Measurements from ENCODE around the gene DCAF5.
"Not testable (repeated sequence)": the region's sequence is repeated elsewhere in the genome, so short reads cannot be mapped to it uniquely, and the experiment has no call there.

DCAF5 gene

GRCh38 chr14:69096781-69097475 is 56.0 kb downstream of the DCAF5 start:
- no peak for DNase-seq

GRCh38 chr14:69096246-69096645 is 56.7 kb downstream of the DCAF5 start:
- DNase-seq: no peak

- no peak for DNase-seq
Measured at GRCh38 chr14:69094481-69094880, 58.4 kb downstream of the DCAF5 start.

GRCh38 chr14:69093631-69094421 is 59.1 kb downstream of the DCAF5 start:
- DNase-seq: no peak

- DNase-seq: no peak
Measured at GRCh38 chr14:69092840-69093422, 60.0 kb downstream of the DCAF5 start.

- no peak for DNase-seq
Measured at GRCh38 chr14:69091695-69092094, 61.2 kb downstream of the DCAF5 start.

- DNase-seq: no peak
Measured at GRCh38 chr14:69091006-69091405, 61.9 kb downstream of the DCAF5 start.

GRCh38 chr14:69090187-69090789 is 62.6 kb downstream of the DCAF5 start:
- no peak for DNase-seq

GRCh38 chr14:69089046-69089445 is 63.9 kb downstream of the DCAF5 start:
- DNase-seq: no peak

GRCh38 chr14:69088586-69088985 is 64.3 kb downstream of the DCAF5 start:
- no peak for DNase-seq

GRCh38 chr14:69087061-69087461 is 65.9 kb downstream of the DCAF5 start:
- no peak for DNase-seq

GRCh38 chr14:69086537-69086936 is 66.4 kb downstream of the DCAF5 start:
- no peak for DNase-seq

- DNase-seq: no peak
Measured at GRCh38 chr14:69084023-69084422, 68.9 kb downstream of the DCAF5 start.

- DNase-seq: no peak
Measured at GRCh38 chr14:69083181-69083580, 69.7 kb downstream of the DCAF5 start.

GRCh38 chr14:69081271-69081670 is 71.6 kb downstream of the DCAF5 start:
- no peak for DNase-seq

GRCh38 chr14:69079747-69080146 is 73.2 kb downstream of the DCAF5 start:
- DNase-seq: no peak

- no peak for DNase-seq
Measured at GRCh38 chr14:69079188-69079742, 73.7 kb downstream of the DCAF5 start.

GRCh38 chr14:69077841-69078240 is 75.1 kb downstream of the DCAF5 start:
- DNase-seq: no peak

- DNase-seq: not testable (repeated sequence)
Measured at GRCh38 chr14:69077185-69077584, 75.7 kb downstream of the DCAF5 start.

- no peak for DNase-seq
Measured at GRCh38 chr14:69076341-69076740, 76.6 kb downstream of the DCAF5 start.

GRCh38 chr14:69073915-69074314 is 79.0 kb downstream of the DCAF5 start:
- no peak for DNase-seq

- no peak for DNase-seq
Measured at GRCh38 chr14:69073429-69073828, 79.5 kb downstream of the DCAF5 start.

- DNase-seq: no peak
Measured at GRCh38 chr14:69072584-69072983, 80.3 kb downstream of the DCAF5 start.
